ENCODE measurements around the gene SLC9A5. TPM values are rescaled to one million over a fixed set of nuclear protein-coding genes. Genes with fewer than 3 reads are reported as not detected.

The SLC9A5 gene
- polyA plus RNA-seq, 2 donors = 0.11 to 0.43 TPM

- no peaks in the 10 kb centered on the region for H3K9me3 ChIP-seq (ENCODE audit: control insufficient read depth in 2 of 2, insufficient read depth in 1 of 2, low read depth in 1 of 2, low read length in 1 of 2)
- 89 to 92% methylated on average over 8 of the region's 8 CpGs for WGBS, 2 donors
- H3K4me1 ChIP-seq (ENCODE audit: control insufficient read depth in 2 of 2, insufficient read depth in 2 of 2, low read length in 1 of 2) = peaks cover 0 to 10% of the 10 kb centered on the region in 2 donors
- no peak overlapping the region for H3K27ac ChIP-seq (ENCODE audit: low read depth in 2 of 2, low read length in 1 of 2)
- peaks cover 13 to 33% of the 10 kb centered on the region in 2 donors for H3K36me3 ChIP-seq (ENCODE audit: control insufficient read depth in 2 of 2, insufficient read depth in 2 of 2, low read length in 1 of 2)
- H3K27me3 ChIP-seq (ENCODE audit: control insufficient read depth in 1 of 2, insufficient read depth in 2 of 2, low read length in 2 of 2) = no peaks in the 10 kb centered on the region
- H3K4me3 ChIP-seq (ENCODE audit: low read depth in 1 of 2, low read length in 2 of 2) = no peak overlapping the region
Observed at GRCh38 chr16:67206129-67206837, 42.5 kb upstream of the SLC9A5 start.

DNA sequence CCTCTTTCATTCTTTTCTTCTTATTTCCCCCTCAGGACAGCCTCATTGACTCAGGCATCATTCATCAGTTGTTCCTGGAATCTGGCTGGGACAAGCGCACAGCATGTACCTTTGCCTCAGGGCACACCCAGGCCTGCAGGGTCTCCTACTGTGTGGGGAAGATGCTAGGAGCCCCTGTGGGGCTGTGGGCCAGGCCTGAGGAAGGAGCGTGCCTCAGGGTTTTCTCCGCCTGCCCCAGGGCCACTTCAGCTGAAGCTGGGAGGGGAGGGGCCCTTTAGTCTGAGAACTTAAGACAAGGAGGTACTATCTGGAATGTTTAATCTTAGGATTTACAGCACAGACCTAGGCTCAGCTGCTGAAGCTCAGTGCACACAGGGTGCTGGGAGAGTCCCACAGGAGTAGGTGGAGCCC lies 41.9 kb upstream of the SLC9A5 start:
- no peak overlapping the region for H3K27ac ChIP-seq (ENCODE audit: low read depth in 2 of 2, low read length in 1 of 2)
- 82 to 88% methylated on average over 3 of the region's 3 CpGs for WGBS, 2 donors

GRCh38 chr16:67207249-67208091 lies 41.3 kb upstream of the SLC9A5 start:
- no peak overlapping the region for H3K27ac ChIP-seq (ENCODE audit: low read depth in 2 of 2, low read length in 1 of 2)
- WGBS, 2 donors = 62 to 71% methylated on average over 20 to 21 of the region's 21 CpGs

More for the DNA sequence above, 41.9 kb upstream of the SLC9A5 start:
- H3K9me3 ChIP-seq (ENCODE audit: control insufficient read depth in 2 of 2, insufficient read depth in 1 of 2, low read depth in 1 of 2, low read length in 1 of 2) = no peaks in the 10 kb centered on the region
- H3K4me3 ChIP-seq (ENCODE audit: low read depth in 1 of 2, low read length in 2 of 2) = no peak overlapping the region
- H3K4me1 ChIP-seq (ENCODE audit: control insufficient read depth in 2 of 2, insufficient read depth in 2 of 2, low read length in 1 of 2) = peaks cover 0 to 10% of the 10 kb centered on the region in 2 donors
- no peaks in the 10 kb centered on the region for H3K27me3 ChIP-seq (ENCODE audit: control insufficient read depth in 1 of 2, insufficient read depth in 2 of 2, low read length in 2 of 2)
- H3K36me3 ChIP-seq (ENCODE audit: control insufficient read depth in 2 of 2, insufficient read depth in 2 of 2, low read length in 1 of 2) = peaks cover 12 to 27% of the 10 kb centered on the region in 2 donors

GRCh38 chr16:67208154-67208896 lies 40.5 kb upstream of the SLC9A5 start:
- Histone ChIP-seq H3K27me3 (ENCODE audit: control insufficient read depth in 1 of 2, insufficient read depth in 2 of 2, low read length in 2 of 2) (no peaks in the 10 kb centered on the region), H3K4me1 (ENCODE audit: control insufficient read depth in 2 of 2, insufficient read depth in 2 of 2, low read length in 1 of 2) (peaks cover 0 to 10% of the 10 kb centered on the region in 2 donors), H3K36me3 (ENCODE audit: control insufficient read depth in 2 of 2, insufficient read depth in 2 of 2, low read length in 1 of 2) (peaks cover under 1 to 13% of the 10 kb centered on the region in 2 donors), H3K4me3 (ENCODE audit: low read depth in 1 of 2, low read length in 2 of 2) (no peak overlapping the region), H3K9me3 (ENCODE audit: control insufficient read depth in 2 of 2, insufficient read depth in 1 of 2, low read depth in 1 of 2, low read length in 1 of 2) (no peaks in the 10 kb centered on the region), H3K27ac (ENCODE audit: low read depth in 2 of 2, low read length in 1 of 2) (no peak overlapping the region)
- 81 to 85% methylated on average over 11 of the region's 11 CpGs for WGBS, 2 donors

More at GRCh38 chr16:67207249-67208091, 41.3 kb upstream of the SLC9A5 start:
- Histone ChIP-seq H3K9me3 (ENCODE audit: control insufficient read depth in 2 of 2, insufficient read depth in 1 of 2, low read depth in 1 of 2, low read length in 1 of 2) (no peaks in the 10 kb centered on the region), H3K4me3 (ENCODE audit: low read depth in 1 of 2, low read length in 2 of 2) (no peak overlapping the region), H3K4me1 (ENCODE audit: control insufficient read depth in 2 of 2, insufficient read depth in 2 of 2, low read length in 1 of 2) (peaks cover 0 to 10% of the 10 kb centered on the region in 2 donors), H3K36me3 (ENCODE audit: control insufficient read depth in 2 of 2, insufficient read depth in 2 of 2, low read length in 1 of 2) (peaks cover 9 to 22% of the 10 kb centered on the region in 2 donors), H3K27me3 (ENCODE audit: control insufficient read depth in 1 of 2, insufficient read depth in 2 of 2, low read length in 2 of 2) (no peaks in the 10 kb centered on the region)

DNA sequence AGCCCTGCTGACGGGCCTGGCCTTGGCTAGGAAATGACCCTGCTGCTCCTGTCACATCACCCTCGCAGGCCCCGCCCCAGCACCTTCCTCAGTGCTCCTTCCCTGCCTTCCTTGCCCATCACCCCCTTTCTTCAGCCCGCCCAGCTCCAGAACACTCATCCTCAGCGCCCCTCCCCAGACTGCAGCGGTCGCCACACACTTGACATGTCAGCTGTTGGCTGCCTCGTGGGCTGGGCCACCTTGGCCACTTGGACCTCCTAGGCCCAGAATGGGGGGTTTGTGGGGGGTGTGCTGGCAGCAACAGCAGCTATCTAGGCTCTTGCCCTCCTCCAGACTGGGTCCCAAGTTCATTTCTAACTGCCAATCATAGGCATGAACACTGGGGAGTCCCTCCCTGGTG lies 39.2 kb upstream of the SLC9A5 start:
- Histone ChIP-seq H3K4me3 (ENCODE audit: low read depth in 1 of 2, low read length in 2 of 2) (no peak overlapping the region), H3K36me3 (ENCODE audit: control insufficient read depth in 2 of 2, insufficient read depth in 2 of 2, low read length in 1 of 2) (peaks cover 0 to 5% of the 10 kb centered on the region in 2 donors)
- 87 to 91% methylated on average over 6 to 8 of the region's 8 CpGs for WGBS, 2 donors

DNA sequence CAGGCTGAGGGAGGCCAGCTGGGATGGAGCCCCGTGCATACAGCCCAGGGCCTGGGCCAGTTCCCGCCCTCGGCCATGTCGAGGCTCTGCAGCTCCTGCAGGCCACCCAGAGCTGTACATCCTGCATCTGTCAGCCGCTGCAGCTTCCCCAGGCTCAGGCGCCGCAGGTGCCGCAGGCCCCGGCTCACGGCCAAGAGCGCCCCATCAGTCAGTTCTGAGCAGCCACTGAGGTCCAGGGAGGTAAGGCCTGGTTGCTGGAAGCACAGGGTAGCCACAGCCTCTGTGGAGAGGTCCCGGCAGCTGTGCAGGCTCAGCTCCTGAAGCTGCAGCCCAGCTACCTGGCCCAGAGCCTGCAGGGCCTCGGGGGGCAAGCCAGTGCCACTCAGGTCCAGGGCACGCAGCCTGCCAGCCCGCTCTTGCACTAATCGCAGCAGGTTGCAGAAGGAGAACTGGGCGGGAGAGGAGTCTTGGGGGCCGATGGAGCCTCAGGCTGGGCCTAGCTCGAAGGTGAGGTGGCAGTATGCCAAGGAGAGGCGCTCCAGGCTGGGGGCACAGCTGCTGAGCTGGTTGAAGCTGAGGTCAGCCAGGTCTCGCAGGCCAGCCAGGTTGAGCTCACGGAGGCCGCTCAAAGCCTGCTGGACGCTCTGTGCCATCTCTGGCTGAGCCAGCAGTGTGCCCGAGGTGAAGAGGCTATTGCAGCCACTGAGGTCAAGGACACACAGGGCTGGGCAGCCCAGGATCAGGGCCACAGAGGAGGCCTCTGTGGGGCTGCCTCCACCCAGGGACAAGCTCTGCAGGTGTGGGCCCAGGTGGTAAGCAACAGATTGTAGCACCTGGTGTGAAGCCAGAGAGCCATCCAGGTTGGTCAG lies 38.5 kb upstream of the SLC9A5 start:
- peaks cover 0 to 5% of the 10 kb centered on the region in 2 donors for H3K36me3 ChIP-seq (ENCODE audit: control insufficient read depth in 2 of 2, insufficient read depth in 2 of 2, low read length in 1 of 2)
- H3K4me1 ChIP-seq (ENCODE audit: control insufficient read depth in 2 of 2, insufficient read depth in 2 of 2, low read length in 1 of 2) = peaks cover 0 to 10% of the 10 kb centered on the region in 2 donors
- no peak overlapping the region for H3K27ac ChIP-seq (ENCODE audit: low read depth in 2 of 2, low read length in 1 of 2)
- no peaks in the 10 kb centered on the region for H3K9me3 ChIP-seq (ENCODE audit: control insufficient read depth in 2 of 2, insufficient read depth in 1 of 2, low read depth in 1 of 2, low read length in 1 of 2)
- 85 to 86% methylated on average over 22 to 25 of the region's 25 CpGs for WGBS, 2 donors
- H3K27me3 ChIP-seq (ENCODE audit: control insufficient read depth in 1 of 2, insufficient read depth in 2 of 2, low read length in 2 of 2) = no peaks in the 10 kb centered on the region
- H3K4me3 ChIP-seq (ENCODE audit: low read depth in 1 of 2, low read length in 2 of 2) = no peak overlapping the region

More for the DNA sequence above, 39.2 kb upstream of the SLC9A5 start:
- Histone ChIP-seq H3K27ac (ENCODE audit: low read depth in 2 of 2, low read length in 1 of 2) (no peak overlapping the region), H3K4me1 (ENCODE audit: control insufficient read depth in 2 of 2, insufficient read depth in 2 of 2, low read length in 1 of 2) (peaks cover 0 to 10% of the 10 kb centered on the region in 2 donors), H3K9me3 (ENCODE audit: control insufficient read depth in 2 of 2, insufficient read depth in 1 of 2, low read depth in 1 of 2, low read length in 1 of 2) (no peaks in the 10 kb centered on the region), H3K27me3 (ENCODE audit: control insufficient read depth in 1 of 2, insufficient read depth in 2 of 2, low read length in 2 of 2) (no peaks in the 10 kb centered on the region)

DNA sequence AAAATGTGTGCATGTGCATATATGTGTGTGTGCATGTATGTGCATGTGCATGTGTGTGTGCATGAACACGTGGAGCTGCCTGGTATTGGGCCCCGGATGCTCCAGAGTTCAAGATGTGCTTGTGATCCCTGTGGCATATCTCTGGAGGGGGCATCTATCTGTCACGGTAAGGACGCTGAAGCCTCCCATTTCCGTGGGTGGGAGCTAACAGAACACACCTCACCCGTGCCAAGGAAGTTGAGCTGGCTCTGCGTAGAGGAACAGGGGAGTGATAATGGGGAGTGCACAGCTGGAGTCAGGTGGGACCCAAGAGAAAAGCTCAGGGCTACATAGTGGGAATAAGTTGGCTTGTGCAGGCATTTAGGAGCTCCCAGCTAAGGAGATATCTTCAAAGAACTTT lies 37.1 kb upstream of the SLC9A5 start:
- H3K27ac ChIP-seq (ENCODE audit: low read depth in 2 of 2, low read length in 1 of 2) = no peak overlapping the region
- no peak overlapping the region for H3K4me3 ChIP-seq (ENCODE audit: low read depth in 1 of 2, low read length in 2 of 2)
- 72 to 75% methylated on average over 7 of the region's 7 CpGs for WGBS, 2 donors
- no peaks in the 10 kb centered on the region for H3K9me3 ChIP-seq (ENCODE audit: control insufficient read depth in 2 of 2, insufficient read depth in 1 of 2, low read depth in 1 of 2, low read length in 1 of 2)
- H3K4me1 ChIP-seq (ENCODE audit: control insufficient read depth in 2 of 2, insufficient read depth in 2 of 2, low read length in 1 of 2) = peaks cover 0 to 10% of the 10 kb centered on the region in 2 donors
- H3K27me3 ChIP-seq (ENCODE audit: control insufficient read depth in 1 of 2, insufficient read depth in 2 of 2, low read length in 2 of 2) = no peaks in the 10 kb centered on the region
- peaks cover 0 to 2% of the 10 kb centered on the region in 2 donors for H3K36me3 ChIP-seq (ENCODE audit: control insufficient read depth in 2 of 2, insufficient read depth in 2 of 2, low read length in 1 of 2)

DNA sequence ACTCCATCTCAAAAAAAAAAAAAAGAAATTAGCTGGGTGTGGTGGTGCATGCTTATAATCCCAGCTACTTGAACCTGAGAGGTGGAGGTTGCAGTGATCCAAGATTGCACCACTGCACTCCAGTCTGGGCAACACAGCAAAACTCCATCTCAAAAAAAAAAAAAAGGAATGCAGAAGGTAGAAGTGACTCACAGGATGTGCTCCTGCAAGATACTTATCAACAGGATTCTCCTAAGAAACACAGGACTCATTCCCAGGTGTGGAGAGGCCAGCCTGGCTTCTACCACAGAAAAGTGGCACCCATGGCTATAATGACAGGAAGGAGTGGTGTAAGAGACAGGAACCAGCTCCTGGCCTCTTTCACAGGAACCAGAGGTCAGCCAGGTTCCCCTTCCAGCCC lies 36.0 kb upstream of the SLC9A5 start:
- H3K9me3 ChIP-seq (ENCODE audit: control insufficient read depth in 2 of 2, insufficient read depth in 1 of 2, low read depth in 1 of 2, low read length in 1 of 2) = no peaks in the 10 kb centered on the region
- H3K36me3 ChIP-seq (ENCODE audit: control insufficient read depth in 2 of 2, insufficient read depth in 2 of 2, low read length in 1 of 2) = peaks cover 2% of the 10 kb centered on the region in 2 donors
- H3K27ac ChIP-seq (ENCODE audit: low read depth in 2 of 2, low read length in 1 of 2) = no peak overlapping the region
- no peaks in the 10 kb centered on the region for H3K27me3 ChIP-seq (ENCODE audit: control insufficient read depth in 1 of 2, insufficient read depth in 2 of 2, low read length in 2 of 2)
- H3K4me3 ChIP-seq (ENCODE audit: low read depth in 1 of 2, low read length in 2 of 2) = no peak overlapping the region
- H3K4me1 ChIP-seq (ENCODE audit: control insufficient read depth in 2 of 2, insufficient read depth in 2 of 2, low read length in 1 of 2) = peaks cover 0 to 3% of the 10 kb centered on the region in 2 donors
